Endothelial cell of umbilical vein (primary cell): Measurements from ENCODE around the gene IDI2. TPM values are rescaled to one million over a fixed set of nuclear protein-coding genes. Genes with fewer than 3 reads are reported as not detected.

Experiments used
- BruUV-seq: library from RNA; stranded (reverse); fragments of 400-500 nt; replicated peaks from 2 replicates; lab custom pipeline; 2021; lab: Mats Ljungman, UMichigan
- CTCF ChIA-PET: fragments of 300-600, 350-600 bp; sonication (Branson Sonifier 250); formaldehyde crosslinking; loops from one replicate; lab custom pipeline; 2021; ENCODE audit warnings: antibody characterized with exemption, inconsistent platforms; lab: Charles Lee
- POLR2A ChIA-PET: fragments of 300-600, 350-600 bp; sonication (Branson Sonifier 250); formaldehyde crosslinking; loops from one replicate; lab custom pipeline; 2021; ENCODE audit warnings: antibody characterized with exemption, inconsistent platforms; lab: Charles Lee
- DNase-seq: peaks from one replicate; pipeline ENCODE4 v3.0.0-alpha.2; 2011; ENCODE audit warnings: low read depth, low spot score
- FAIRE-seq: peaks from 2 replicates; lab custom pipeline; 2011; peaks lifted over from hg19 to GRCh38; lab: Jason Lieb, UNC
- H2AFZ ChIP-seq: 2 replicates; pipeline ENCODE4 v1.6.0; 2012; ENCODE audit warnings: low read depth, low read length, control low read depth, inconsistent platforms
- H3K27ac ChIP-seq: 2 replicates; pipeline ENCODE4 v1.5.1; 2011; ENCODE audit warnings: low read depth, mild to moderate bottlenecking, control low read depth, low read length, moderate library complexity; ENCODE audit not compliant: insufficient read depth
- H3K27me3 ChIP-seq, 2 experiments: 2 replicates each; pipeline versions ENCODE4 v1.6.0 to v1.6.1; 2011; ENCODE audit warnings: low read length in 2 of 2, mixed read lengths in 1 of 2; ENCODE audit not compliant: control insufficient read depth in 2 of 2, insufficient read depth in 2 of 2
- H3K36me3 ChIP-seq, 2 experiments: 2 replicates in 1 of 2; 3 replicates in 1 of 2; pipeline ENCODE4 v1.5.1; 2011; ENCODE audit warnings: low read length in 2 of 2, mild to moderate bottlenecking in 1 of 2, moderate library complexity in 1 of 2; ENCODE audit not compliant: control insufficient read depth in 2 of 2, insufficient read depth in 2 of 2; ENCODE audit errors: extremely low read depth in 1 of 2
- H3K4me1 ChIP-seq: 3 replicates; pipeline ENCODE4 v1.5.1; 2011; ENCODE audit warnings: mild to moderate bottlenecking, low read length; ENCODE audit not compliant: control insufficient read depth, insufficient read depth; ENCODE audit errors: extremely low read depth
- H3K4me2 ChIP-seq: 2 replicates; pipeline ENCODE4 v1.6.1; 2011; ENCODE audit warnings: low read length, control low read depth, mixed read lengths; ENCODE audit not compliant: insufficient read depth
- H3K4me3 ChIP-seq, 3 experiments: fragments of 200-600 bp in 1 of 3; sonication (generic), shearing (Covaris generic) in 1 of 3; replicated peaks in 1 of 3; 2 replicates each; pipeline ENCODE4 v1.5.1; 2011 to 2016; ENCODE audit warnings: control low read depth in 3 of 3, low read length in 3 of 3, mild to moderate bottlenecking in 2 of 3, inconsistent platforms in 1 of 3, low read depth in 1 of 3, moderate library complexity in 1 of 3; ENCODE audit not compliant: insufficient read depth in 1 of 3
- H3K79me2 ChIP-seq: 2 replicates; pipeline ENCODE4 v1.6.0; 2012; ENCODE audit warnings: low read length, inconsistent platforms; ENCODE audit not compliant: control insufficient read depth, insufficient read depth
- H3K9ac ChIP-seq: replicated peaks from 2 replicates; pipeline ENCODE3; 2011; ENCODE audit warnings: low read length, control low read depth; ENCODE audit not compliant: insufficient read depth; ENCODE audit errors: extremely low read depth
- H3K9me1 ChIP-seq: replicated peaks from 3 replicates; pipeline ENCODE4 v1.6.0; 2011; ENCODE audit warnings: mild to moderate bottlenecking, low read length; ENCODE audit not compliant: control insufficient read depth, insufficient read depth; ENCODE audit errors: extremely low read depth
- H3K9me3 ChIP-seq: replicated peaks from 2 replicates; pipeline ENCODE4 v1.5.1; 2012; ENCODE audit warnings: low read length, inconsistent platforms; ENCODE audit not compliant: control insufficient read depth, insufficient read depth
- H4K20me1 ChIP-seq: replicated peaks from 2 replicates; pipeline ENCODE3; 2011; ENCODE audit warnings: mild to moderate bottlenecking, low read length; ENCODE audit not compliant: control insufficient read depth, insufficient read depth; ENCODE audit errors: extremely low read depth
- EZH2 ChIP-seq: IDR thresholded peaks from 2 replicates; pipeline ENCODE4 v1.6.1; 2012; ENCODE audit warnings: borderline replicate concordance, low read depth, mild to moderate bottlenecking, moderate library complexity, low read length, inconsistent platforms; ENCODE audit not compliant: severe bottlenecking
- FOS ChIP-seq: IDR thresholded peaks from 2 replicates; pipeline ENCODE4 v1.6.1; 2011; ENCODE audit warnings: mild to moderate bottlenecking, low read length, moderate library complexity, borderline replicate concordance; ENCODE audit not compliant: insufficient read depth
- GATA2 ChIP-seq: IDR thresholded peaks from 2 replicates; pipeline ENCODE4 v1.7.0; 2011; ENCODE audit warnings: low read depth, mild to moderate bottlenecking, moderate library complexity, mixed read lengths, low read length; ENCODE audit not compliant: insufficient read length, insufficient read depth
- JUN ChIP-seq: IDR thresholded peaks from 2 replicates; pipeline ENCODE4 v1.6.1; 2011; ENCODE audit warnings: borderline replicate concordance, low read depth; ENCODE audit not compliant: insufficient read length, insufficient read depth
- MYC ChIP-seq: IDR thresholded peaks from one replicate; pipeline ENCODE4 v1.6.1; 2011; ENCODE audit warnings: mild to moderate bottlenecking, low read depth, low read length
- POLR2A ChIP-seq: IDR thresholded peaks from 2 replicates; pipeline ENCODE4 v1.6.1; 2012; ENCODE audit warnings: low read depth, mild to moderate bottlenecking, control low read depth, low read length
- POLR2AphosphoS5 ChIP-seq: IDR thresholded peaks from 2 replicates; pipeline ENCODE4 v1.6.1; 2012; ENCODE audit warnings: low read depth, mild to moderate bottlenecking, control low read depth, low read length, moderate library complexity; ENCODE audit not compliant: insufficient read depth
- dilution Hi-C: fragments of 300-500 bp; cut with MboI; formaldehyde crosslinking; loops from one replicate; pipeline ENCODE4 v1.15.0; 2019; ENCODE audit warnings: low sequenced_read_pairs; ENCODE audit not compliant: extremely low pct_ligation_motif_present
- intact Hi-C: fragments of 100-400 bp; cut with micrococcal nuclease; formaldehyde crosslinking; loops from one replicate; pipeline ENCODE4 v1.10.0; 2022
- polyA plus RNA-seq, 4 experiments: library from polyadenylated mRNA; depleted of rRNA in 3 of 4; stranded (reverse) in 3 of 4; unstranded in 1 of 4; fragments of >200 nt; gene quantifications; 2 replicates each; pipeline versions ENCODE4 v1.2.1 to v1.2.3, GENCODE V29; 2011 to 2012; ENCODE audit warnings: missing spikeins in 1 of 4
- total RNA-seq: library from RNA; stranded (reverse); gene quantifications from 2 replicates; pipeline ENCODE4 v1.2.3, GENCODE V29; 2021
- TF ChIP-seq, protein P1 (sequence below), 2 donors: IDR thresholded peaks; 1 replicate in 1 of 2; 2 replicates in 1 of 2; pipeline ENCODE4 v1.5.1; 2011; ENCODE audit warnings: low read length in 2 of 2, mild to moderate bottlenecking in 2 of 2, moderate library complexity in 2 of 2, control low read depth in 1 of 2, inconsistent platforms in 1 of 2, low read depth in 1 of 2; ENCODE audit not compliant: insufficient read depth in 1 of 2; ENCODE audit errors: extremely low read depth in 1 of 2
- TF ChIP-seq, protein P2 (sequence below): IDR thresholded peaks from 2 replicates; pipeline ENCODE4 v1.6.1; 2011; ENCODE audit not compliant: insufficient read depth, insufficient read length

The IDI2 gene
- total and polyA plus RNA-seq, 2 donors (not counting 3 experiments of a cell fraction or from before 2014, with no cell fraction given) = not detected

DNA sequence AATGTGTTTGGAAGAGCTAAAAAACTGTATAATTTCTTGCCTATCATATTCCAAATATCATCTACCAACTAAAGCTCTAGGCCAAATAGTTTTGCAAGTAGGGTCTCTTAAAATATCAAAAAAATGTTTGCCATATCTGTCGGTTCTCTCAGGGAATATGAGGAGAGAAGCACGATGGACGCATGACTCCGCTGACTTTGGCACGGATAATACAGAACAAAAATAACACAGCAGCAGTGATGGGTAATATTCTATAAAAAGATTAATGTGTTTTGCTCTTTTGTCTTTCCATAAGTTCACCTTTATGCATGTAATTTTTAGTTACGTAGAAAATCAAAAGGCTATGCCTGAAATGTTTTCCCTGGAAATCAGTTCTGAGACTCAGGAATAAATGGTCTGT lies 919 bp upstream of the IDI2 start:
- H4K20me1 ChIP-seq = no peaks in the 10 kb centered on the region
- no peaks in the 10 kb centered on the region for H3K4me1 ChIP-seq
- FAIRE-seq (no peak), DNase-seq (no peak)
- H3K4me2 ChIP-seq = no peak overlapping the region
- no peaks in the 10 kb centered on the region for H3K79me2 ChIP-seq
- dilution Hi-C loops = no loop called here
- TF ChIP-seq FOS = no peak
- POLR2A ChIA-PET = no interaction called here
- no peak overlapping the region for H2AFZ ChIP-seq
- CTCF ChIA-PET = interaction anchor here (1.4 to 1.8 kb wide), 2 partner anchors 9 to 47 kb away, joined by 3 to 6 read pairs; no protein-coding TSS in a partner anchor
- no peaks in the 10 kb centered on the region for H3K27me3 ChIP-seq
- H3K27ac ChIP-seq = no peak overlapping the region
- no peaks in the 10 kb centered on the region for H3K9me3 ChIP-seq
- H3K4me3 ChIP-seq = no peak overlapping the region
- intact Hi-C loops = no loop called here
- H3K36me3 ChIP-seq = no peaks in the 10 kb centered on the region
- H3K9ac ChIP-seq = no peak overlapping the region
- no peaks in the 10 kb centered on the region for H3K9me1 ChIP-seq
- no TSS peak for BruUV-seq

DNA sequence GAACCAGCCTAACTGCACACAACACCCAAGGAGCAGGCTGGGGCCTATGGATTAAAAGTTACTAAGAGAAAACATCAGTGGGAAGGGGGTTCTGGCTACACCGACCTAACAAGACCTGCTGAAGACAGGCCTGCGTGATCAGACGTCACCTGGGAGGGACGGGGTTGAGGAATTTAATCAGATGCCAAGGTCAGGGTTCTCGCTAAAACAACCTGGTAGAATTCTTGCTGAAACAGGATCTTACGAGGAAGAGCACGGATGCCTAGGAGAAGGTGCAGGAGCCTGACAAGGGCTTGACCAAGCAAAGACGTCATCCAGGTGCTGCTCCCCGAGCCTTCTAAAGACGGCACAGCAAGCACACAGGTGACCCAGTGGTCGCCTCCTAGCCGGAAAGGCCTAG lies 1.6 kb downstream of the IDI2 start:
- Histone ChIP-seq H3K4me1 (no peaks in the 10 kb centered on the region), H3K9me1 (no peaks in the 10 kb centered on the region), H3K27me3 (no peaks in the 10 kb centered on the region), H3K9me3 (no peaks in the 10 kb centered on the region), H3K27ac (no peak overlapping the region), H3K36me3 (peaks cover 3 to 6% of the 10 kb centered on the region in 2 experiments), H2AFZ (no peak overlapping the region), H4K20me1 (no peaks in the 10 kb centered on the region), H3K79me2 (no peaks in the 10 kb centered on the region), H3K4me2 (no peak overlapping the region), H3K4me3 (no peak overlapping the region), H3K9ac (no peak overlapping the region)
- ChIA-PET CTCF (no interaction called here), POLR2A (no interaction called here)
- DNase-seq = no peak
- intact Hi-C loops = no loop called here
- dilution Hi-C loops = no loop called here
- no TSS peak for BruUV-seq
- FAIRE-seq = no peak
- TF ChIP-seq, protein P1, sequence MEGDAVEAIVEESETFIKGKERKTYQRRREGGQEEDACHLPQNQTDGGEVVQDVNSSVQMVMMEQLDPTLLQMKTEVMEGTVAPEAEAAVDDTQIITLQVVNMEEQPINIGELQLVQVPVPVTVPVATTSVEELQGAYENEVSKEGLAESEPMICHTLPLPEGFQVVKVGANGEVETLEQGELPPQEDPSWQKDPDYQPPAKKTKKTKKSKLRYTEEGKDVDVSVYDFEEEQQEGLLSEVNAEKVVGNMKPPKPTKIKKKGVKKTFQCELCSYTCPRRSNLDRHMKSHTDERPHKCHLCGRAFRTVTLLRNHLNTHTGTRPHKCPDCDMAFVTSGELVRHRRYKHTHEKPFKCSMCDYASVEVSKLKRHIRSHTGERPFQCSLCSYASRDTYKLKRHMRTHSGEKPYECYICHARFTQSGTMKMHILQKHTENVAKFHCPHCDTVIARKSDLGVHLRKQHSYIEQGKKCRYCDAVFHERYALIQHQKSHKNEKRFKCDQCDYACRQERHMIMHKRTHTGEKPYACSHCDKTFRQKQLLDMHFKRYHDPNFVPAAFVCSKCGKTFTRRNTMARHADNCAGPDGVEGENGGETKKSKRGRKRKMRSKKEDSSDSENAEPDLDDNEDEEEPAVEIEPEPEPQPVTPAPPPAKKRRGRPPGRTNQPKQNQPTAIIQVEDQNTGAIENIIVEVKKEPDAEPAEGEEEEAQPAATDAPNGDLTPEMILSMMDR (IDR thresholded peaks at IDR 0.05; ENCODE audit: extremely low read depth in 1 of 2, insufficient read depth in 1 of 2, low read depth in 1 of 2, low read length in 2 of 2) = no peak
- TF ChIP-seq, protein P2, sequence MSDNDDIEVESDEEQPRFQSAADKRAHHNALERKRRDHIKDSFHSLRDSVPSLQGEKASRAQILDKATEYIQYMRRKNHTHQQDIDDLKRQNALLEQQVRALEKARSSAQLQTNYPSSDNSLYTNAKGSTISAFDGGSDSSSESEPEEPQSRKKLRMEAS = no peak
- no peak for TF ChIP-seq JUN
- TF ChIP-seq GATA2 = no peak
- TF ChIP-seq MYC = no peak
- TF ChIP-seq EZH2 = no peak
- TF ChIP-seq POLR2AphosphoS5 = no peak
- no peak for TF ChIP-seq POLR2A
